HG03045 (cell line): ENCODE data around the gene RGS19.

Experiments
- ATAC-seq: cut with Tn5 transposase; IDR thresholded peaks from one replicate; pipeline ENCODE4 v1.9.1; 2021; ENCODE audit warnings: mild to moderate bottlenecking, moderate library complexity; ENCODE audit not compliant: unreplicated experiment

Gene RGS19

DNA sequence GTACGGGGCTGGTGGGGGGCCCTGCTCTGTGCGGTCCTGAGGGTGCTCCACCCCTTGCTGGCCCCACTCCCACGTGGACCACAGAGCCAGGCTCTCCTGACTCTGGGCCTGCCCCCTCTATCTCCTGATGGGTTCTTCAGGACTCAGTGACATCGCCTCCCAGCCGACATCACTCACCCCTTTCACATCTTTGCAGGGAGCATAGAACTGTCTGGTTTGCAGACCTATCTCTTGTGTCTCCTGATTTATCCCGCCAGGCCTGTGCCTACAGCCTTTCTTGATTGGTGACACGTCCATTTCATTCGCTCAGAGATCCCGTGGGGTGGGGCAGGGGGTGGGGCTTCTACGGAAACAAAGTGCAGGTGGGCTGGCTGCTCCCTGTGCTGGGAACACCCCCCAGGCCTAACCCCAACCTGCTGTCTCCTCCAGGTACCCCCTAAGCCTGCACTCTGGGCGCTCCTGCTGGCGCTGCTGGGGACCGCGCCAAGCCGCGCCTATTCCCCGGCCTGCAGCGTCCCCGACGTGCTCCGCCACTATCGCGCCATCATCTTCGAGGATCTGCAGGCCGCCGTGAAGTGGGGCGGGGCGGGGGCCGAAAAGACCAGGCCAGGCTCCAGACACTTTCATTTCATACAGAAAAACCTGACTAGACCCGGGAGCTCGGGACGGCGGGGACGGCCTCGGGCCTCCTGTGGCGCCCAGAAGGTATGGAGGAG lies 41.7 kb downstream of the RGS19 start:
- ATAC-seq, result peak; percentile 5

DNA sequence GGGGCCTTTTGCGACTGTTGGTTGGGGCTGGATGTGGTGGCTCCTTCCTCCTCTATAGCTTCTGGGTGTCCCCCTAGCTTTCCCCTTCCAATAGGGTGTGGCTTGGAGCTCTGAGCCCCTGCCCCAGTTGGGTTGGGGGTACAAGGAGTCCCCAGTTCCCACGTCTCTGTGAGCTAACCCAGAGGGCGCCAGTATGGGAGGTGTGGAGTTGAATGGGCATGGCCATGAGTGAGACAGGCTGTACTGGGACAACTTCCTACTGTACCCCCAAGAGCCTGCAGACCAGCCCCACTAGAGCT lies 42.2 kb downstream of the RGS19 start:
- no peak for ATAC-seq

DNA sequence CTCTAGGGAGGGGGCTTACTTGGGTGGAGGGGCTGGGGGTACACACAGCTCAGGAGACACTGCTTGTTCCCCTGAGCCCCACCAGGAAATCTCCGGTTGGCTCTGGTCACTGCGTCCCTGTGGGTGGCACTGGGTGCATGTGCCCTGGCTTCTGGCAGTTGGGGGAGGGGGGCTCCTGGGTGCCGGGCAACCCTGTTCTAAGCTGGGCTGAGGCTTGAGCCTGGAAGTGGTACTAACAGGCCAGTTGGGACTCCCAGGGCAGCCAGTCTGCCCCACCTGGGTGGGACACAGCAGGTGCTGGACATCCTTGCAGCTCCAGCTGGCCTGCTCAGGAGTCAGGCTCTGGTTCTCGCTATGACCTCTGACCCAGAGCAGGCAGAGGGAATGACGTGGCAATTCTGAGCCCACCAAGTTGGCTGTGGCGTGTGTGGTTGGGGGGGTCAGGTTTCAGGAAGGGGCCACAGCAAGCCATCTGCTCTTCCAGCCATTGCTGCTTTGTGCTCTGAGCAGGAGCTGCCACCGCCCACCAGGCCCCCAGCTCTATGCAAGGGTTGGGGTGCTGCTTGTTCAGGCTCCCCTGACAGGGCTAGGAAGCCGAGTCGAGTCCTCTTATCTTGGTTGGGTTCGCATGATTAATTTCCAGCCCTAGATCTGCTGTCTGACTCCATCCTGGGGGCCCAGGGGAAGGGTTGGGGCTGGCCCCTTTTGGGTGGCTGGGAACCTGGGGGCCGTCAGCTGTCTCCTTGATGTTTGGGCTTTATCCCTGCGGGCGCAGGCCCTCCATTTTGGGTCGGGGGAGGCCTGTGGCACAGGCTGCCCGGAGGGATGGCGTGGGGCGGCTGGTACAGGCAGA lies 42.7 kb downstream of the RGS19 start:
- ATAC-seq, result no peak

DNA sequence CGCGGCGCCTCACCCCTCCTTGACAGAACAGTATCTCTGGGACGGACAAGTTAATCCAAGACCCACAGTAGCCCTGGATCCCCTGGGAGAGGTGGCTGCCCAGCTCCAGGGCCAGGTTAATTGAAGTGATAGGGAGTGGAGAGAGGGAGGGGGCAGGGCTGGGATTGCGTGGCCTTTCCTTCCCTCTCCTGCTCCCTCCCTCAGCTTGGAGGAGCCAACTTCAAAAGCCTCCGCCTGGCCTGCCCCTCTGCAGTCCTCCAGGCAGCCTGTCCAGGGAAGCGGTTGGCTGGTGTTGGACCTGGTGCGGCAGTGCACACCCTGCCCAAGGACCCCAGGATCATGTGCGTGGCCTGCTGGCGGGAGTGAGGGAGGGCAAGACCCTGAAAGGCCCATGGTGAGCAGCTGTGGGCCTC lies 43.4 kb downstream of the RGS19 start, which contains the start of gene C20orf204:
C20orf204 (plus strand) TSS at position 250 of the 413 bp plus-strand sequence; CDS start at position 392, 142 bp downstream.
- ATAC-seq, result no peak

DNA sequence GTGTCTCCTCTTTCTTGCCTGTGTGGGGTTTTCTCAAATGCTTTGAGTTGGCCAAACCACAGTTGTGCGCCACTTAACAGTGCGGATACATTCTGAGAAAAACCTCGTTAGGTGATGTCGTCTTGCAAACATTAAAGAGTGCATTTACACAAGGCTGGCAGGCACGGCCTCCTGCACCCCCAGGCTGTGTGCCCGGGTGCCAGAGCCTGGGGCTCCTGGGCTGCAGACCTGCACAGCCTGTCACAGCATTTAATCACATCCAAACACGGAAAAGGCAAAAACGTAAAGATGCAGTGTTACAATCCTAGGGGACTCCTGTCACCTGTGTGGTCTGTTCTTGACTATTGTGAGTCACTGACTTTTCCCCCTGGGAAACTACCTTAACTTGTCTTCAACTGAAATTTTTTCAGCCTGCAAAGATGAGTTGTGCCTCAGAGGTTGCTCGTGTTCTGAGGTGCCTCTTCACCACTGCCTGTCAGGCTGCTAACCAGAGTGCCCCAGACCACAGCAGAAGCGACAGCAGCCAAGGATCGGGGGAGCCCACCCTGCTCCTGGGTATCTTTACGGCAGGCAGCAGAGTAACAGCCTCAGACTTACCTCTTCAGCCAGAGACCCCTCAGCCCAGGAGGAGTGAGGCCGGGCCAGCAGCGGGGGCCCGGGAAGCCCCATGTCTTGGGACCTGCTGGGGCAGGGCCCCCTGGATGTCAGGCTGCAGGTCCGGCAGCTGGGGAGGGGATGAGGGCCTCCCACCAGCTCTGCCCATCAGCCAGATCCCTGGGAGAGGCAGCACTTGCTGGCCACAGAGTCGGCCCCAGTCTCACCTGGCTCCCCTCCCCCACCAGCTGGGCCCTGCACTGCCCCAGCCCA lies 44.0 kb downstream of the RGS19 start:
- ATAC-seq, result no peak

DNA sequence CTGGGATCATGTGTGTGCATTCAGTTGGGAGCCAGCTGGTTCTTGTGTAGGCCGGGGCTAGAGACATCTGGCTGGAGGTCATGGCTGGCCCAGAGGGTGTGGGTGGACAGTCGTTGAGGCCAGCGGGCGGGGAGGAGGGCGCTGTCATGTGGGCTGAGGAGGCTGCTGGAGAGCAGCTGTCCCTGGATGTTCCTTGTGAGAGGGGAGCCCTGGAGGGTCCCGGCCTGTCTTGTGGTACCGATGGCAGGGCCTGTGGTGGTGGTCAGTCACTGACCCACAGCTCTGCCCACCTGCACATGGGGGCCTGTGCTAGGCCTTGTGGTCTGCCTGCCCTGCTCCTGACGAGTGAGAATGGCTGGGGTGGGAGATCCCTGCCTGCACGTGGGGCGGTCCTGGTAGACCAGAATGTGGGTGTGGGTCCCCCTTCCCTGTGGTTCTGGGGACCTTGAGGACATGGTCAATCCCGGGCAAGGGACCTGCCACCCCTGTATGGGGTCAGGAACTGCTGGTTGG lies 45.3 kb downstream of the RGS19 start:
- no peak for ATAC-seq

DNA sequence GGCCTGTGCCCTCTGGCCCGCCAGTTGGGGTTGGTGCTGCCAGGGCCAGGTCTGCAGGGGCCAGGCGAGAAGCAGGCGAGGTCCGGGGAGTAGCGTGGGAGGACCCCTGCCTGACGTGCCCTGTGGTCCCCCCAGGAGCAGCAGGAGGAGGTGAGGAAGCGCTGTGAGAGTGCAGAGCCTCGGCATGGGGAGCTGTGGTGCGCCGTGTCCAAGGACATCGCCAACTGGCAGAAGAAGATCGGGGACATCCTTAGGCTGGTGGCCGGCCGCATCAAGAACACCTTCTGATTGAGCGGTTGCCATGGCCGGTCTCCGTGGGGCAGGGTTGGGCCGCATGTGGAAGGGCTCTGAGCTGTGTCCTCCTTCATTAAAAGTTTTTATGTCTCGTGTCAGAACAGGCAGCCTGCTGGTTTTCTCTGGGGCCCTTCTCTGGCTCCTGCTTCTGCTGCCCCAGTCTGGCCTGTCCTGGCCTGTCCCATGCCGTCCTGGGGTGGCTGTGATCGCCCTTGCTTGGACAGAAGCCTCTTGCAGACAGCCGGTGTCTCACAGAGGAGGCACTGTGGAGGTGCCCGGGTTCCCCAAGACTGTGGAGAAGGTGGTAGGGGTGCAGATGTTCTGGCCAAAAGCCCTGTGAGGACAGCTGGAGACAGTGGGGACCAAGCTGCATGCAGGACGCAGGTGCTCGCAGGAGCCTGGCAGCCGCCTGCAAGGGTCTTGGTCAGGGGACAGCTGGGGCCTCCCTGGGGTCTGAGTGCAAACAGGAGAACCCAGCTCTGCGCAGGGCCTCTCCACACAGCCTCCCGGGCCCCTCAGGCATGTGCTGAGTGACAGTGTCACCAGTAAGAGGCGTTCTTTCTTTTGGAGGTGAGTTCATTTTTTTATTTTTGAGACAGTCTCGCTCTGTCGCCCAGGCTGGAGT lies 46.4 kb downstream of the RGS19 start:
- ATAC-seq, result no peak

DNA sequence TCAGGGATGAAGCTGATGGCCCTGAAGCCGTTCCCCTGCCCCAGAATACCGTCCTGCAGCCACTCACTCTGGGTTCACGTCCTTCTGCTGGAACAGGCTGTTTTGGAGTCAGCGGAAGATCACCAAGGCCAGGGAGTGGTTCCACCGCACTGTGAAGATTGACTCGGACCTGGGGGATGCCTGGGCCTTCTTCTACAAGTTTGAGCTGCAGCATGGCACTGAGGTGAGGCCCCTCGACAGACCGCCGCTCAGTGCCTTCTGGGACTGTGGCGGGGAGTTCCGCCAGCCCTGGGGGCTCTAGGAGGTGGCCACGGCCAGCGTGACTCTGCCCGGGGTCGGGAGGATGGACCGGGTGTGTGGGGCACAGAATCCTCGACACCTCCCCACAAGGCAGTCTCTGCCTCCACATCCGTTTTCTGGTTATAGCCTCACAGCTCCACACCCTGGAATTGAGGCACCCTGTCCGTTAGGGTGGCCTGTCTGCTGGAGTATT lies 47.5 kb downstream of the RGS19 start:
- ATAC-seq, result no peak

DNA sequence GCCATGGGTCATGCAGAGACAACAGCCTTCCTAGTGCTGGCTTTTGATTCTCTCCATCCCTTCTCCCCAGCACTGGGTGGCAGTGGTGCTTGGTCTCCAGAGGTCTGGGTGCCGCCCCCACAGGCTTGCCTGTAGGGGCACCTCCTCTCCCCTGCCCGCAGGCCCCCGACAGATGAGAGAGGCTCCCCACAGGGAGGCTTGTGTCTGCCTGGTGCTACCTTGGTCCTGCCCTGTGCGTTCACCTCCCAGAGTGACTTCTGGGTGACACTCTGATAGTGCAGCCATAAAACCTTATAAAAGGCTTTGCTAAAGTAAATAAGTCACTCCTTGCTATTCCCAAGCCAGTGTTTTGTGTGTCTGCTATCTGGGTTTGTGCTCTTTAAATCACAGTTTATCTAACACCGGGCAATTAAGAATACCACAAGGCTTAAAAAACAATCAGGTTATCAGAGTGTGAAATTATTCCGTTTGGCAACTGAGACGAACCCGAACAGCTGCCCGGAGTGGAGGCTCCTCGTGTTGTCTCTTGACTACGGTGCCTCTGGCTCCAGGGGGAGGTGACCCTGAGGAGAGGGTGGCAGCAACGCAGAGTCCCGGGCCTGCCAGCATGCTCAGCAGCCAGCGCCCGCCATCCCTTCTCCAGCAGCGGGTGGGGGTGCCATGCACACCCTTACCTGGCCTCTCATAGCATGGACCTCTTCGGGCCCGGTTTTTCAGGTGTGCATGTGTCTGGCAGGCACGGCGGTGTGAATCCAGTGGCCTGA lies 48.8 kb downstream of the RGS19 start:
- no peak for ATAC-seq

DNA sequence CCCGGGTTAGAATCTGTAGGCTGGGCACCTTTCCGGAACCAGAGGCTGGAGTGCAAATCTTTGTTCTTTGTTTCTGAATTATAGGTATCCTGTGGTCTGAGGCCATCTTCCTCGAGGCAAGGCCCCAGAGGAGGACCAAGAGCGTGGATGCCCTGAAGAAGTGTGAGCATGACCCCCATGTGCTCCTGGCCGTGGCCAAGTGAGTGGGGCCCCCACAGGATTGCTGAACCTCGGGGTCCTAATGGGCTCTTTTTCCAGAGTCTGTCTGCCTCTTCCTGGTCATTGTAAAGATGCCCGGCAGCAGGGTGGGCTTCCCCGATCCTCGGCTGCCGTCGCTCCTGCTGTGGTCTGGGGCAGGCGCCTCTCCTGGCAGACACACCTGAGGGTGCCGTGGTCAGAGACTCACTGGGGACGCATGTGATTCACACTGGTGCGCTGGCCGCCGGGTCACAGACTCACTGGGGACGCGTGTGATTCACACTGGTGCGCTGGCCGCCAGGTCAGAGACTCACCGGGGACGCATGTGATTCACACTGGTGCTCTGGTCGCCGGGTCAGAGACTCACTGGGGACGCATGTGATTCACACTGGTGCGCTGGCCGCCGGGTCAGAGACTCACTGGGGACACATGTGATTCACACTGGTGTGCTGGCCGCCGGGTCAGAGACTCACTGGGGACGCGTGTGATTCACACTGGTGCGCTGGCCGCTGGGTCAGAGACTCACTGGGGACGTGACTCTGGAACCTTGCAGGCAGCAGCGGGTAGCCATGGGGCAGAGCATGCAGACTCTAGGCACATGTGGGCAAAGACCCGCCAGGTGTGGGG lies 49.8 kb downstream of the RGS19 start:
- ATAC-seq, result no peak

DNA sequence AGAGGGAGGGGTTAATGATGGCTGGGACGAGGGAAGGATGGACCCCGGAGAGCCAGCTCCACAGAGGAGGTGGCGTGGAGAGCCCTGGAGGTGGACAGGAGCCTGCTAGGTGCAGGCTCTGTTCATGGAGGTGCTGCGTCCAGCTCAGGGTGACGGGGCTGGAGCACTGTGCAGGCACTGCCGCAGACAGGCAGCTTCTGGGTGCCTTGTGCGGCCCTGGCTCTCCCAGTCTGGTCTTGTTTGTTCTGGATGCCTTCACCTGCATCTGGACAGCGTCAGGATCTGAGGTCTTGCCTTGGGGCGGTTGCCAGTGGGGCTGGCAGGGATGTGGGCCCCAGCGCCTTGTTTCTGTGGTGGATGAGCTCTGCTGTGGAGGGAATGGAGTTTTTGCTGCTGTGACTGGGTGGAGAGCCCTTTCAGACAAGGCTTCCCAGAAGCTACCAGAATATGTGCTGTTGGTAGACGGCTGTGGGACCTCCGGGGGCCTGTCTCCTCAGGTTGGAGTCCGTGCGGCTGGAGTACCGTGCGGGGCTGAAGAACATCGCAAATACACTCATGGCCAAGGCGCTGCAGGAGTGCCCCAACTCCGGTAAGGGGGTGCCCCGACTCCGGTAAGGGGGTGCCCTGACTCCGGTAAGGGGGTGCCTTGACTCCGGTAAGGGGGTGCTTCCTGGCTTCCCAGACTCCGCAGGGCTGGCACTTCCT lies 51.2 kb downstream of the RGS19 start:
- ATAC-seq, result no peak

DNA sequence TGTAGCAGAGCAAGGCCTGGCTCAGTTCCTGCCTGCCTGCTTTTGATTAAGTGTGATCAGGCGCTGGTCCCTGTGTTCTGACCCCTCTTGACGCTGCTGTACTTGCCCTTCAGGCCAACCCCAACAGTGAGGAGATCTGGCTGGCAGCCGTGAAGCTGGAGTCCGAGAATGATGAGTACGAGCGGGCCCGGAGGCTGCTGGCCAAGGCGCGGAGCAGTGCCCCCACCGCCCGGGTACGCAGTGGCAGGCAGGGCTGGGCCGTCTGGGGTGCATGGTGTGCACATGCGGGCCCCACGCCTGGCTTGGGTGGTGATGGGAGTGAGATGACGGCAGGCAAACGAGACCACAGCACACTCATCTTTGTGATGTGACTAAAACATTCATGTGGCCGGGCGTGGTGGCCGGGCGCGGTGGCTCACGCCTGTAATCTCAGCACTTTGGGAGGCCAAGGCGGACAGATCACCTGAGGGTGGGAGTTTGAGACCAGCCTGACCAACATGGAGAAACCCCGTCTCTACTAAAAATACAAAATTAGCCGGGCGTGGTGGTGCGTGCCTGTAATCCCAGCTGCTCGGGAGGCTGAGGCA lies 53.4 kb downstream of the RGS19 start:
- no peak for ATAC-seq

DNA sequence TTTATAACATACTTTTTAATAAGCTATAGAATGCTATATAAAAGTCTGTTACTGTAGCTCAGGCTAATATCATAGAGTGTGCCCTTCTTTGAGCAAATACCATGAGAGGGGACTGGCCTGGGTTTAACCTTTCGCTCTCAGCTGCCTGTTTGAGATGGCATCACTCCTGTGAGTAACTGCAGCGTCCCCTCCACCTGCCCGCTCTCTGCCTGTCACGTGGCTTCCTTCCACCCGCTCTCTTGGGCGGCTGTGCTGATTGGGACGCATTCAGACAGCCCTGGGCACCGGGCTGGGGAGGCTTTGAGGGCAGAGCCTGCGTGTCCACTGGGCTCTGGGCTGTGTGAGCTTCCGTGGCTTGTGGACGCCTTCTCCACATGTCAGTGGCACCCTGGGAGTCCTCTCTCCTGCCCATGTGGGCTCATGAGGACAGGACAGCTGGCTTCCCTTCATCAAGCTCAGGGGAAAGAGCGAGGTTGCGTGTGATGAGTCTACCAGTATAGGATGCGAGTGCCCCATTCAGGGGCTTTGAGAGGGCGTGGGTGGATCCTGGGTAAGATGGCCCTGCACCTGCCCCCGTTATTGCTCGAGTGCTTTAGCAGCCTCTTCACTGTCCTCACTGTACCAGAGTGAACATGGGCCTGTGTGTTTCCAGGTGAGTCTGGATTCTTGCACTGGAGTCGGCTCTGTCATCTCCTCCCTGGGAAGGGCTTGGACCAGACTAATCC lies 54.1 kb downstream of the RGS19 start:
- no peak for ATAC-seq

DNA sequence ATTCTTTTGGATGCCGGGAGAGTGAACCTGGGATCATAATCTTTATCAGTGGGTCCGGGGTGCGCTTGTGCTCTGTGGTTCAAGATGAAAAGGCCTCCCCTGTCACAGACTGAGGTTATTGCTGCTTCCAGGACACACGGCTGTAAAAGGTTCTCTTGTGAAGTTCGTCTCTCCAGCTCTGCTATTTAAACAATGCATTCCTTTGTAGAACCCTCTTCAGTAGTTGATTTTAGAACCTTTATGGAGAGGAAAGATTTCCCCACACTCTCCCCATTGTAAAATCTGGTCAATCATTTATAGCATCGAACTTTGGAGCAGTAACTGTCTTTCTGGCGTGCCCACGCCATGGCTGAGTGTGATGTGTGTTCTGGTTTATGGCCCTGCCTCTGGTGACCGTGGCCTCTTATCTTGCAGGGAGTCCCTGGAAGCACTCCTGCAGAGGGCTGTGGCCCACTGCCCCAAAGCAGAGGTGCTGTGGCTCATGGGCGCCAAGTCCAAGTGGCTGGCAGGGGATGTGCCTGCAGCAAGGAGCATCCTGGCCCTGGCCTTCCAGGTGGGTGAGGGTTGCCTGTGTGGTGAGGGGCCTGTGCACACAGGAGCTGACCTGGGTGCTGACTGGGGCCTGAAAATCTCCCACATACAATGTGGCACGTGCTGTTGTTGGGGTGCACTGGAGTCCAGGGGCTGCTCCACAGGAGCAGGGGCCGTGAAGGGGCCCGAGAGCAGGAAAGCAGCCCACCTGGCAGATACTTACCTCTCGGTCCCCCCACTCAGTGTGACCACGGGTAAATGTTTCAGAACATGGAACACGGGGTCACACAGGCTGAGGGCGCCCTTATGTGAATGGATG lies 55.0 kb downstream of the RGS19 start:
- ATAC-seq, result no peak

DNA sequence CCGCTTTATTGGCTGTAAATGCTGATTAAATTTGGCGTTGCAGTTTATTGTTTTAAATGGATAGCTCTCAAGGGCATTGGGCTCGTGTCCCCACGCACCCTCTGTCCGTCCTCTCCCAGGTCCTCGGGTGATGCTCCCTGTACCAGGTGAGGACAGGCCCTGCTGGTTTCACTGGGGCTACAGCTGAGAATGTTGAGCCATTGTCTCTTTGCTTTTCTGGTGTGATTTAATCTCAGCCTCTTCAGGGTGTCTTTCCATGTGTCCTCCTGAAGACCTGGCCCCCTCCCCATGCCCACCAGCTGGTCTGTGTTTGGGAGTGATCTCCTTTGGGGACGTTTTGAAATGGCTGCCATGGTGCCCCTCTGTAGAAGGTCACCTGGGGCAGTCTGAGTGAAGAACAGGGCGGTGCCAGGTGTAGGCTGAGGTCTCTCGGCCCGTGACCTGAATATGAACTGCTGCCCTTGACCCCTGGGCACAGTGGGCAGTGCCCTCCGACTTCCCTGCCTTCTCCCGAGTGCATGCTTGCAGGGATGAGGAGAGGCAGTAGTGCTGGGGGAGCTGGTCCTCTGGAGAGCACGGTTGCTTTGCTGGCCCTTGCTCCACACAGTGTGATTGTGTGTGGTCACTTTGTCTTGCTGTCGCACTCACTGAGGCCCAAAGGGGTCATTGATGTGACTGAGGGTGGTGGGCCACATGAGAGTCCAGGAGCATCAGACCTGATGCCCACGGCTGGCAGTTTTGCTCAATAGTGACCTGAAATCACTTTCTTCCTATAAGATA lies 55.8 kb downstream of the RGS19 start:
- ATAC-seq, result no peak
